H9 (cell line): ENCODE measurements around the gene FAAP100. TPM values are rescaled to one million over a fixed set of nuclear protein-coding genes. Genes with fewer than 3 reads are reported as not detected.
A peak's percentile ranks its signal among the peaks of the same experiment; 100 is the strongest.

Experiments
- DNase-seq: peaks from one replicate; pipeline ENCODE4 v3.0.0-alpha.2; 2017
- H2AFZ ChIP-seq: one replicate; pipeline ENCODE4 v1.6.1; 2013; ENCODE audit warnings: mild to moderate bottlenecking, low read length, control low read depth, moderate library complexity
- H2AK5ac ChIP-seq: 2 replicates; pipeline ENCODE4 v1.6.1; 2013; ENCODE audit warnings: low read length, control low read depth, mixed read lengths; ENCODE audit not compliant: insufficient read length
- H2BK120ac ChIP-seq: one replicate; pipeline ENCODE4 v1.6.1; 2013; ENCODE audit warnings: low read depth, mild to moderate bottlenecking, low read length, control low read depth, inconsistent platforms; ENCODE audit not compliant: poor library complexity, severe bottlenecking
- H2BK12ac ChIP-seq: 2 replicates; pipeline ENCODE4 v1.6.1; 2013; ENCODE audit warnings: low read length, control low read depth, mixed read lengths, low read depth; ENCODE audit not compliant: insufficient read length
- H2BK15ac ChIP-seq: 2 replicates; pipeline ENCODE4 v1.6.1; 2013; ENCODE audit warnings: low read depth, low read length, control low read depth
- H2BK20ac ChIP-seq: one replicate; pipeline ENCODE4 v1.6.1; 2013; ENCODE audit warnings: low read depth, mild to moderate bottlenecking, low read length, control low read depth, inconsistent platforms; ENCODE audit not compliant: poor library complexity, severe bottlenecking
- H2BK5ac ChIP-seq: 2 replicates; pipeline ENCODE4 v1.6.1; 2013; ENCODE audit warnings: low read length, control low read depth, mixed read lengths; ENCODE audit not compliant: insufficient read length
- H3K14ac ChIP-seq: 2 replicates; pipeline ENCODE4 v1.6.1; 2013; ENCODE audit warnings: low read length, control low read depth; ENCODE audit not compliant: insufficient read depth
- H3K18ac ChIP-seq: 2 replicates; pipeline ENCODE4 v1.6.1; 2013; ENCODE audit warnings: low read depth, mild to moderate bottlenecking, mixed read lengths, low read length, control low read depth; ENCODE audit not compliant: insufficient read length
- H3K23ac ChIP-seq: 2 replicates; pipeline ENCODE4 v1.6.1; 2013; ENCODE audit warnings: low read length, control low read depth, mixed read lengths, low read depth; ENCODE audit not compliant: insufficient read length
- H3K23me2 ChIP-seq: 2 replicates; pipeline ENCODE4 v1.6.1; 2013; ENCODE audit warnings: low read depth, mild to moderate bottlenecking, mixed read lengths, low read length, control low read depth; ENCODE audit not compliant: insufficient read length, poor library complexity, severe bottlenecking
- H3K27ac ChIP-seq: 2 replicates; pipeline ENCODE4 v1.5.1; 2013; ENCODE audit warnings: low read length, control low read depth, mixed read lengths, low read depth; ENCODE audit not compliant: insufficient read length
- H3K27me3 ChIP-seq: 2 replicates; pipeline ENCODE4 v1.6.1; 2013; ENCODE audit warnings: low read length, control low read depth, inconsistent platforms; ENCODE audit not compliant: insufficient read depth
- H3K4ac ChIP-seq: 2 replicates; pipeline ENCODE4 v1.6.1; 2013; ENCODE audit warnings: low read depth, mild to moderate bottlenecking, control low read depth, inconsistent platforms, low read length, moderate library complexity
- H3K4me1 ChIP-seq: 2 replicates; pipeline ENCODE4 v1.6.1; 2013; ENCODE audit warnings: low read length, control low read depth, inconsistent platforms; ENCODE audit not compliant: insufficient read depth
- H3K4me2 ChIP-seq: 2 replicates; pipeline ENCODE4 v1.6.1; 2013; ENCODE audit warnings: low read length, control low read depth, mixed read lengths; ENCODE audit not compliant: insufficient read length, insufficient read depth
- H3K56ac ChIP-seq: 2 replicates; pipeline ENCODE4 v1.6.1; 2013; ENCODE audit warnings: low read depth, mild to moderate bottlenecking, mixed read lengths, low read length, control low read depth; ENCODE audit not compliant: insufficient read length
- H3K79me1 ChIP-seq: 2 replicates; pipeline ENCODE4 v1.6.1; 2013; ENCODE audit warnings: low read depth, mild to moderate bottlenecking, moderate library complexity, low read length, control low read depth, inconsistent platforms; ENCODE audit not compliant: insufficient read depth, poor library complexity, severe bottlenecking
- H3K79me2 ChIP-seq: 2 replicates; pipeline ENCODE4 v1.6.1; 2013; ENCODE audit warnings: low read length, control low read depth, inconsistent platforms; ENCODE audit not compliant: insufficient read depth
- H3K9ac ChIP-seq: 2 replicates; pipeline ENCODE4 v1.6.1; 2013; ENCODE audit warnings: low read length, control low read depth, mixed read lengths; ENCODE audit not compliant: insufficient read length; ENCODE audit errors: extremely low read depth
- H3K9me3 ChIP-seq: one replicate; pipeline ENCODE4 v1.6.1; 2013; ENCODE audit warnings: low read depth, low read length, inconsistent platforms; ENCODE audit not compliant: control insufficient read depth
- H3T11ph ChIP-seq: one replicate; pipeline ENCODE4 v1.6.1; 2013; ENCODE audit warnings: mild to moderate bottlenecking, low read length, control low read depth, inconsistent platforms
- H4K20me1 ChIP-seq: one replicate; pipeline ENCODE4 v1.6.1; 2013; ENCODE audit not compliant: control insufficient read depth, insufficient read length, insufficient read depth
- H4K5ac ChIP-seq: 2 replicates; pipeline ENCODE4 v1.6.1; 2013; ENCODE audit warnings: low read depth, mild to moderate bottlenecking, mixed read lengths, low read length, control low read depth; ENCODE audit not compliant: insufficient read length
- H4K8ac ChIP-seq: replicated peaks from 2 replicates; pipeline ENCODE4 v1.6.1; 2013; ENCODE audit warnings: low read length, control low read depth, mixed read lengths, low read depth; ENCODE audit not compliant: insufficient read length
- H4K91ac ChIP-seq: 2 replicates; pipeline ENCODE4 v1.6.1; 2013; ENCODE audit warnings: low read depth, mild to moderate bottlenecking, moderate library complexity, mixed read lengths, low read length, control low read depth; ENCODE audit not compliant: insufficient read length
- H3K27ac Mint-ChIP-seq, 3 experiments: 2 replicates in 2 of 3; 3 replicates in 1 of 3; pipeline ENCODE4 v1.8.0; 2020 to 2021; ENCODE audit warnings: mixed read lengths in 3 of 3, mild to moderate bottlenecking in 1 of 3, moderate library complexity in 1 of 3
- H3K27me3 Mint-ChIP-seq: 2 replicates; pipeline ENCODE4 v1.8.0; 2021; ENCODE audit warnings: low read depth, mild to moderate bottlenecking, moderate library complexity, mixed read lengths
- H3K36me3 Mint-ChIP-seq, 3 experiments: 2 replicates in 2 of 3; 3 replicates in 1 of 3; pipeline ENCODE4 v1.8.0; 2020 to 2021; ENCODE audit warnings: low read depth in 3 of 3, mixed read lengths in 3 of 3; ENCODE audit not compliant: insufficient read depth in 1 of 3
- H3K4me1 Mint-ChIP-seq, 2 experiments: 2 replicates each; pipeline ENCODE4 v1.8.0; 2020; ENCODE audit warnings: mixed read lengths in 2 of 2
- H3K4me3 Mint-ChIP-seq, 2 experiments: 2 replicates in 1 of 2; 3 replicates in 1 of 2; pipeline ENCODE4 v1.8.0; 2020 to 2021; ENCODE audit warnings: mild to moderate bottlenecking in 2 of 2, mixed read lengths in 2 of 2, moderate library complexity in 1 of 2
- H3K9me3 Mint-ChIP-seq, 2 experiments: 2 replicates in 1 of 2; 3 replicates in 1 of 2; pipeline ENCODE4 v1.8.0; 2020; ENCODE audit warnings: mild to moderate bottlenecking in 2 of 2, mixed read lengths in 2 of 2, moderate library complexity in 1 of 2
- CTCF ChIP-seq: fragments of 200-600 bp; sonication (generic); conservative IDR thresholded peaks from 3 replicates; pipeline ENCODE4 v1.8.0; 2021; ENCODE audit warnings: antibody characterized with exemption, mild to moderate bottlenecking
- WGBS: extraction: QIAGEN DNeasy Blood & Tissue Kit; methylation state at CpG from one replicate; pipeline ENCODE4 v1.1.7; 2013; ENCODE audit warnings: missing lambda C conversion rate, low lambda C conversion rate, mixed read lengths; ENCODE audit not compliant: insufficient read length; ENCODE audit errors: extremely low coverage; 5-methylcytosine and 5-hydroxymethylcytosine counted together
- total RNA-seq: library from RNA; stranded (reverse); gene quantifications from 2 replicates; pipeline ENCODE4 v1.2.1, GENCODE V29; 2021

The FAAP100 gene
- total RNA-seq, 1 experiment from 2014 or later = 54.0 TPM

GRCh38 chr17:81537343-81537855 is 14.8 kb downstream of the FAAP100 start:
- H4K20me1 ChIP-seq = peaks cover 4% of the 10 kb centered on the region
- no peak overlapping the region; a peak in 1 of 5 replicates for H3K4me3 Mint-ChIP-seq
- H4K5ac ChIP-seq = no peak overlapping the region
- H3K4me1 Mint-ChIP-seq = 0 out of 4 replicates have a peak, but pooled peaks cover 5 to 7% of the 10 kb centered on the region in 2 experiments
- no peak overlapping the region for H3K14ac ChIP-seq
- H3K56ac ChIP-seq = no peak overlapping the region
- no CpG with 5 or more reads among the region's 17 CpGs for WGBS
- peaks cover 5 to 14% (median 8%) of the 10 kb centered on the region in 3 experiments; a peak in 6 of 7 replicates for H3K36me3 Mint-ChIP-seq
- no peak overlapping the region for H4K91ac ChIP-seq
- no peak overlapping the region; a peak in 1 of 7 replicates for H3K27ac Mint-ChIP-seq
- no peak overlapping the region for H2AK5ac ChIP-seq
- no peak overlapping the region for H3K23ac ChIP-seq
- H2AFZ ChIP-seq = no peak overlapping the region
- H3K4ac ChIP-seq = no peak overlapping the region
- no peak overlapping the region for H3T11ph ChIP-seq
- H3K27me3 ChIP-seq = peaks cover 7% of the 10 kb centered on the region; the same call in 1 of the 2 replicates
- no peaks in the 10 kb centered on the region for H3K79me1 ChIP-seq
- no peak overlapping the region for H2BK12ac ChIP-seq
- H3K4me1 ChIP-seq = no peaks in the 10 kb centered on the region
- H3K18ac ChIP-seq = peak overlapping the region; percentile 32
- no peaks in the 10 kb centered on the region for H3K9me3 ChIP-seq
- H3K23me2 ChIP-seq = peaks cover 5% of the 10 kb centered on the region
- no peak overlapping the region for H3K9ac ChIP-seq
- H2BK15ac ChIP-seq = no peak overlapping the region
- peak; percentile 84 for TF ChIP-seq CTCF
- H3K27ac ChIP-seq = no peak overlapping the region
- DNase-seq = peak; percentile 94
- H2BK5ac ChIP-seq = no peak overlapping the region
- H4K8ac ChIP-seq = no peak overlapping the region
- no peak overlapping the region for H2BK120ac ChIP-seq
- H3K4me2 ChIP-seq = peak overlapping the region; percentile 17
- H3K27me3 Mint-ChIP-seq = peaks cover 27% of the 10 kb centered on the region
- H2BK20ac ChIP-seq = no peak overlapping the region
- H3K9me3 Mint-ChIP-seq = no peaks in the 10 kb centered on the region; a peak in 1 of 5 replicates
- no peaks in the 10 kb centered on the region for H3K79me2 ChIP-seq
